PC-9 (cell line): ENCODE results near the gene NPHS1. TPM values are rescaled to one million over a fixed set of nuclear protein-coding genes. Genes with fewer than 3 reads are reported as not detected.
"Not testable (repeated sequence)": the region's sequence is repeated elsewhere in the genome, so short reads cannot be mapped to it uniquely, and the experiment has no call there.

Source experiments
- BruUV-seq: library from RNA; stranded (reverse); fragments of 400-500 nt; replicated peaks from 2 replicates; lab custom pipeline; 2021; lab: Mats Ljungman, UMichigan
- CTCF ChIA-PET: fragments of 300-600 bp; sonication (Branson Sonifier 250); formaldehyde crosslinking; loops from one replicate; lab custom pipeline; 2022; ENCODE audit warnings: antibody characterized with exemption; lab: Charles Lee
- POLR2A ChIA-PET: fragments of 300-600 bp; sonication (Branson Sonifier 250); formaldehyde crosslinking; loops from one replicate; lab custom pipeline; 2022; ENCODE audit warnings: antibody characterized with exemption; ENCODE audit not compliant: unreplicated experiment; lab: Charles Lee
- DNase-seq, 2 experiments: peaks; one replicate each; pipeline versions ENCODE4 v3.0.0 to v3.0.0-alpha.2; 2015 to 2022; ENCODE audit warnings: mixed read lengths in 1 of 2
- H2AFZ ChIP-seq: fragments of 200-600 bp; sonication (generic); 2 replicates; pipeline ENCODE4 v1.8.1; 2017; ENCODE audit warnings: antibody characterized with exemption
- H3F3A ChIP-seq: fragments of 200-600 bp; sonication (generic); 2 replicates; pipeline ENCODE4 v1.8.1; 2017; ENCODE audit warnings: antibody characterized with exemption, mild to moderate bottlenecking, low read depth; ENCODE audit not compliant: insufficient read depth
- H3K27ac ChIP-seq: fragments of 200-600 bp; sonication (generic); 2 replicates; pipeline ENCODE4 v1.6.1; 2016; ENCODE audit warnings: mixed run types
- H3K27me3 ChIP-seq: fragments of 200-600 bp; sonication (generic); 2 replicates; pipeline ENCODE4 v1.6.1; 2016; ENCODE audit warnings: low read depth, mixed run types; ENCODE audit not compliant: insufficient read depth
- H3K36me3 ChIP-seq: fragments of 200-600 bp; sonication (generic); 2 replicates; pipeline ENCODE4 v1.6.1; 2016; ENCODE audit warnings: low read depth, mixed run types
- H3K4me1 ChIP-seq: fragments of 200-600 bp; sonication (generic); replicated peaks from 2 replicates; pipeline ENCODE4 v1.6.1; 2016; ENCODE audit warnings: mixed run types; ENCODE audit not compliant: insufficient read depth
- H3K4me2 ChIP-seq: fragments of 200-600 bp; sonication (generic); 2 replicates; pipeline ENCODE4 v1.6.1; 2017; ENCODE audit warnings: mixed run types
- H3K4me3 ChIP-seq: fragments of 200-600 bp; sonication (generic); 2 replicates; pipeline ENCODE4 v1.6.1; 2016; ENCODE audit warnings: mixed run types
- H3K79me2 ChIP-seq: fragments of 200-600 bp; sonication (generic); 2 replicates; pipeline ENCODE4 v1.6.1; 2017; ENCODE audit warnings: low read depth, mixed run types
- H3K9me2 ChIP-seq: fragments of 200-600 bp; sonication (generic); 2 replicates; pipeline ENCODE4 v1.8.1; 2017; ENCODE audit warnings: mild to moderate bottlenecking; ENCODE audit not compliant: insufficient read depth
- H3K9me3 ChIP-seq: fragments of 200-600 bp; sonication (generic); 2 replicates; pipeline ENCODE4 v1.8.1; 2016; ENCODE audit warnings: low read depth; ENCODE audit not compliant: insufficient read depth
- H4K20me1 ChIP-seq: fragments of 200-600 bp; sonication (generic); 2 replicates; pipeline ENCODE4 v1.8.1; 2017; ENCODE audit not compliant: insufficient read depth
- CTCF ChIP-seq: fragments of 200-600 bp; sonication (generic); conservative IDR thresholded peaks from 2 replicates; pipeline ENCODE4 v1.6.1; 2017; ENCODE audit warnings: mixed run types, antibody characterized with exemption, mild to moderate bottlenecking, moderate library complexity
- EZH2 ChIP-seq: fragments of 200-600 bp; sonication (generic); IDR thresholded peaks from 2 replicates; pipeline ENCODE4 v1.8.0; 2017; ENCODE audit warnings: antibody characterized with exemption, low read depth
- intact Hi-C: fragments of 100-400 bp; cut with micrococcal nuclease; formaldehyde crosslinking; loops from one replicate; pipeline ENCODE4 v1.10.0; 2022; ENCODE audit not compliant: unreplicated experiment
- total RNA-seq: library from RNA; stranded (reverse); gene quantifications from 2 replicates; pipeline ENCODE4 v1.2.3, GENCODE V29; 2021

NPHS1 gene
- total RNA-seq, 1 experiment from 2014 or later: not detected

- H3K79me2 ChIP-seq: no peaks in the 10 kb centered on the region
- intact Hi-C loops: no loop called here
- BruUV-seq: no TSS peak
- H3K4me3 ChIP-seq: no peak overlapping the region
- no peaks in the 10 kb centered on the region for H3K36me3 ChIP-seq
- TF ChIP-seq CTCF: no peak
- TF ChIP-seq EZH2: no peak
- H3K27ac ChIP-seq: no peak overlapping the region
- no peaks in the 10 kb centered on the region for H3K9me3 ChIP-seq
- no peaks in the 10 kb centered on the region for H3K4me1 ChIP-seq
- POLR2A ChIA-PET: no interaction called here
- H3K9me2 ChIP-seq: no peaks in the 10 kb centered on the region
- peaks cover 77% of the 10 kb centered on the region for H3K27me3 ChIP-seq
- DNase-seq: no peak
- H4K20me1 ChIP-seq: no peaks in the 10 kb centered on the region
- CTCF ChIA-PET: no interaction called here
- H2AFZ ChIP-seq: no peak overlapping the region
- H3F3A ChIP-seq: 0 out of 2 replicates have a peak, but pooled peaks cover 3% of the 10 kb centered on the region
- no peak overlapping the region for H3K4me2 ChIP-seq
Observed at GRCh38 chr19:35841961-35842595, 10.2 kb downstream of the NPHS1 start.

GRCh38 chr19:35836096-35836495 is 16.2 kb downstream of the NPHS1 start:
- H3K4me1 ChIP-seq, intact Hi-C loops, H3K9me3 ChIP-seq, H3K4me2 ChIP-seq, H3K36me3 ChIP-seq, H3F3A ChIP-seq, H3K4me3 ChIP-seq, H3K9me2 ChIP-seq, H2AFZ ChIP-seq, BruUV-seq, DNase-seq, H3K27ac ChIP-seq, H3K79me2 ChIP-seq, H4K20me1 ChIP-seq: not testable (repeated sequence)
- CTCF ChIA-PET: interaction anchor here (0.5 kb wide), 2 partner anchors 18 to 409 kb away, joined by 4 to 14 read pairs; no protein-coding TSS in a partner anchor
- POLR2A ChIA-PET: interaction anchor here (0.6 kb wide), 1 partner anchor 32 kb away, joined by 7 read pairs; no protein-coding TSS in a partner anchor
- peaks cover 90% of the 10 kb centered on the region for H3K27me3 ChIP-seq

- Histone ChIP-seq H2AFZ (no peak overlapping the region), H3K9me3 (no peaks in the 10 kb centered on the region), H3K36me3 (no peaks in the 10 kb centered on the region), H3K4me1 (no peaks in the 10 kb centered on the region), H3K27me3 (peaks cover 88% of the 10 kb centered on the region), H3K27ac (no peak overlapping the region), H4K20me1 (0 out of 2 replicates have a peak, but pooled peaks cover 3% of the 10 kb centered on the region), H3K4me2 (no peak overlapping the region), H3F3A (0 out of 2 replicates have a peak, but pooled peaks cover 3% of the 10 kb centered on the region), H3K4me3 (no peak overlapping the region), H3K79me2 (no peaks in the 10 kb centered on the region), H3K9me2 (no peaks in the 10 kb centered on the region)
- ChIA-PET POLR2A (no interaction called here), CTCF (no interaction called here)
- intact Hi-C loops: no loop called here
- TF ChIP-seq CTCF (no peak), EZH2 (no peak)
- no peak for DNase-seq
- no TSS peak for BruUV-seq
Observed at GRCh38 chr19:35833972-35834371, 18.3 kb downstream of the NPHS1 start.
